ENCODE measurements around the gene HLA-DPB1.
A peak's percentile ranks its signal among the peaks of the same experiment; 100 is the strongest.
"Not testable (repeated sequence)": the region's sequence is repeated elsewhere in the genome, so short reads cannot be mapped to it uniquely, and the experiment has no call there.

The HLA-DPB1 gene

GRCh38 chr6:33071569-33071968, 4.2 kb upstream of the HLA-DPB1 start:
- DNase-seq (ENCODE audit: low read depth), result no peak

GRCh38 chr6:33072508-33073100, 3.2 kb upstream of the HLA-DPB1 start:
- DNase-seq (ENCODE audit: low read depth), result no peak

GRCh38 chr6:33073431-33073871, 2.3 kb upstream of the HLA-DPB1 start, which contains the start of gene HLA-DPA1:
HLA-DPA1 (minus strand) TSS chr6:33073649.
- peak; percentile 24 for DNase-seq (ENCODE audit: low read depth)

GRCh38 chr6:33075208-33075567, 602 bp upstream of the HLA-DPB1 start:
- DNase-seq (ENCODE audit: low read depth), result no peak

GRCh38 chr6:33076406-33076934, 680 bp downstream of the HLA-DPB1 start:
- DNase-seq (ENCODE audit: low read depth), result no peak

GRCh38 chr6:33077908-33078307, 2.1 kb downstream of the HLA-DPB1 start:
- DNase-seq (ENCODE audit: low read depth), result no peak

- DNase-seq (ENCODE audit: low read depth), result no peak
These were observed 2.7 kb downstream of the HLA-DPB1 start for GRCh38 chr6:33078442-33078841.

GRCh38 chr6:33078919-33079521, 3.2 kb downstream of the HLA-DPB1 start:
- DNase-seq (ENCODE audit: low read depth), result no peak

- no peak for DNase-seq (ENCODE audit: low read depth)
These were observed 3.8 kb downstream of the HLA-DPB1 start for GRCh38 chr6:33079580-33079979.

GRCh38 chr6:33080127-33081089, 4.6 kb downstream of the HLA-DPB1 start:
- no peak for DNase-seq (ENCODE audit: low read depth)

GRCh38 chr6:33081098-33081824, 5.5 kb downstream of the HLA-DPB1 start:
- DNase-seq (ENCODE audit: low read depth), result no peak

- DNase-seq (ENCODE audit: low read depth), result no peak
These were observed 6.9 kb downstream of the HLA-DPB1 start for GRCh38 chr6:33082702-33083101.

GRCh38 chr6:33085627-33086026, 9.8 kb downstream of the HLA-DPB1 start:
- no peak for DNase-seq (ENCODE audit: low read depth)

- DNase-seq (ENCODE audit: low read depth), result no peak
These were observed 12.6 kb downstream of the HLA-DPB1 start for GRCh38 chr6:33088258-33088930.

GRCh38 chr6:33088931-33089620, 13.3 kb downstream of the HLA-DPB1 start:
- DNase-seq (ENCODE audit: low read depth), result no peak

GRCh38 chr6:33091957-33092356, 16.2 kb downstream of the HLA-DPB1 start:
- peak; percentile 35 for DNase-seq (ENCODE audit: low read depth)

GRCh38 chr6:33092385-33092784, 16.6 kb downstream of the HLA-DPB1 start:
- DNase-seq (ENCODE audit: low read depth), result no peak

- no peak for DNase-seq (ENCODE audit: low read depth)
These were observed 18.1 kb downstream of the HLA-DPB1 start for GRCh38 chr6:33093855-33094254.

- no peak for DNase-seq (ENCODE audit: low read depth)
These were observed 19.9 kb downstream of the HLA-DPB1 start for GRCh38 chr6:33095681-33096080.

GRCh38 chr6:33101121-33101737, 25.4 kb downstream of the HLA-DPB1 start:
- not testable (repeated sequence) for DNase-seq (ENCODE audit: low read depth)

Measured in activated gamma-delta T cell treated with anti-CD3 and anti-CD28 coated beads, Interleukin-2, amount 50 U/mL, for 16 hours (primary cell).